PFSK-1 (cell line): ENCODE data around the gene CFAP65.

Experiments
- FOXP2 ChIP-seq: optimal IDR thresholded peaks from 2 replicates; pipeline ENCODE3; 2011; ENCODE audit warnings: borderline replicate concordance, control low read depth, inconsistent platforms; ENCODE audit not compliant: insufficient read depth; ENCODE audit errors: extremely low read length, extremely low read depth
- POLR2AphosphoS5 ChIP-seq: IDR thresholded peaks from 2 replicates; pipeline ENCODE4 v1.6.1; 2012; ENCODE audit warnings: low read depth, mild to moderate bottlenecking, control low read depth, low read length, moderate library complexity
- REST ChIP-seq, 2 experiments: IDR thresholded peaks; 2 replicates each; pipeline versions ENCODE4 v1.6.1 to v1.8.0; 2011 to 2012; ENCODE audit warnings: low read depth in 2 of 2, low read length in 2 of 2, control low read depth in 1 of 2, inconsistent platforms in 1 of 2, mild to moderate bottlenecking in 1 of 2, moderate library complexity in 1 of 2; ENCODE audit not compliant: insufficient read depth in 1 of 2
- SIN3A ChIP-seq: IDR thresholded peaks from 2 replicates; pipeline ENCODE4 v1.6.1; 2012; ENCODE audit warnings: mild to moderate bottlenecking, low read length, moderate library complexity, borderline replicate concordance; ENCODE audit not compliant: insufficient read depth
- TAF1 ChIP-seq: IDR thresholded peaks from 2 replicates; pipeline ENCODE4 v1.6.1; 2012; ENCODE audit warnings: low read length, control low read depth, borderline replicate concordance; ENCODE audit not compliant: insufficient read depth

GRCh38 chr2:219038600-219038999 is 2.7 kb downstream of the CFAP65 start:
- TF ChIP-seq TAF1, result no peak
- TF ChIP-seq SIN3A, result no peak
- no peak for TF ChIP-seq POLR2AphosphoS5
- no peak for TF ChIP-seq REST (IDR thresholded peaks at IDR 0.05; ENCODE audit: insufficient read depth in 1 of 2, low read depth in 2 of 2, low read length in 2 of 2)
- TF ChIP-seq FOXP2, result no peak
